Activated CD8-positive, alpha-beta memory T cell treated with anti-CD3 and anti-CD28 coated beads, Interleukin-2, amount 50 U/mL, for 24 hours (primary cell): ENCODE results near the gene UBXN4.
A peak's percentile ranks its signal among the peaks of the same experiment; 100 is the strongest.
"Not testable (repeated sequence)": the region's sequence is repeated elsewhere in the genome, so short reads cannot be mapped to it uniquely, and the experiment has no call there.

ENCODE experiments used
- DNase-seq: peaks from one replicate; pipeline ENCODE4 v3.0.0-alpha.2; 2020; ENCODE audit errors: extremely low read depth

UBXN4 gene

DNA sequence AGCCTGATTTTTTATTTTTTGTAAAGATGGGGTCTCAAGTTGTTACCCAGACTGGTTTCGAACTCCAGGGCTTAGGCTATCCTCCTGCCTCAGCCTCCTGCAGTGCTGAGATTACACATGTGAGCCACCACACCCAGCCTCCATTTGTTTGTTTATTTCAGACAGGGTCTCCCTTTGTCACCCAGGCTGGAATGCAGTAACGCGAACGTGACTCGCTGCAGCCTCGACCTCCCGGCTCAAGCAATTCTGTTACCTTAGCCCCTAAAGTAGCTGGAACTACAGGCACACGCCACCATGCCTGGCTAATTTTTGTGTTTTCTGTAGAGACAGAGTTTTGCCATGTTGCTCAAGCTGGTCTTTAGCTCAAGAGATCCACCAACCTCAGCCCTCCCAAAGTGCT, 27.2 kb downstream of the UBXN4 start:
- no peak for DNase-seq

DNA sequence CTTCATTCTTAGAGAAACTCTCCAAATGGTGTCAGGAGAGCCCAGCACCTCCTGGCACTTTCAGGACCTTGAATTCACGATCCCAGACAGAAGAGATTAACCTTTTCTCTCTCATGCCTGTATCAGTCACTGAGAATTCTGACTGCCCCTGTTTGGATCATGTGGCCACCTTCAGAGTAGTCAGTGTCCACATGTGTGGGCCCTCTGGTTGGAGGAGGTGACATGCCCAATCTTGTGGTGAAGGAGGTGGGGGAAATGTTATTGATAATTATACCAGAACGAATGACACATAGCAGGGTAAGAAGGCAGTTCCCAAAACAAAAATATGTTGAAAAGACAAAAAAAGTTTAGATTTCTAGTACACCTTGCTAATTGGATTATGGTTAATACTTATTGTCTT, 31.7 kb downstream of the UBXN4 start:
- no peak for DNase-seq

DNA sequence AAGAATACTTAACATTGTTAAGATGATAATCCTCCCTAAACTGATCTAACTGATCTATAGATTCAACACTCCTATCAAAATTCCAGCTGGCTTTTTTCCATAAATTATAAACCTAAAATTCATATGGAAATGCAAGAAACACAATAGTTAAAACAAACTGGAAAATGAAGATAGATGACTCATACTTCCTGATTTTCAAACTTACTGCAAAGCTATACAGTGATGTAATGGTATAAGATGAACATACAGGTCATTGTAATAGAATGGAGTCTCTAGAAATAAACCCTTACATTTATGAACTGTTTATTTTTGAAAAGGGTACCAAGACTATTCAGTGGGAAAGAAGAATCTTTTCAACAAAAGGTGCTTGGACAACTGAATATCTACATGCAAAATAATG, 32.3 kb downstream of the UBXN4 start:
- no peak for DNase-seq

DNA sequence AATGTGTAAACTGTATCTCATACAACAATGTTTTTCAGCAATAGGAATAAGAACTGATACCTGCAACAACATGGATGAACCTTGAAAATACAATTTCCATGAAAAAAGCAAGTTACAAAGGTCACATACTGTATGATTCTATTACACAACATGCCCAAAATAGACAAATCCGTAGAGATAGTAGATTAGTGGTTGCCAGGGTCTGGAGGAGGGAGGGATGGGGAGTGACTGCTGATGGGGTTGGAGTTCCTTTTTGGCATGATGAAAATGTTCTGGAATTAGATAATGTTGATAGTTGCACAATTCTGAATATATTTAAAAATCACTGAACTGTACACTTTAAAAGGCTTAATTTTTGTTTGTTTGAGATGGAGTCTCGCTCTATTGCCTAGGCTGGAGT, 33.8 kb downstream of the UBXN4 start:
- DNase-seq: no peak

DNA sequence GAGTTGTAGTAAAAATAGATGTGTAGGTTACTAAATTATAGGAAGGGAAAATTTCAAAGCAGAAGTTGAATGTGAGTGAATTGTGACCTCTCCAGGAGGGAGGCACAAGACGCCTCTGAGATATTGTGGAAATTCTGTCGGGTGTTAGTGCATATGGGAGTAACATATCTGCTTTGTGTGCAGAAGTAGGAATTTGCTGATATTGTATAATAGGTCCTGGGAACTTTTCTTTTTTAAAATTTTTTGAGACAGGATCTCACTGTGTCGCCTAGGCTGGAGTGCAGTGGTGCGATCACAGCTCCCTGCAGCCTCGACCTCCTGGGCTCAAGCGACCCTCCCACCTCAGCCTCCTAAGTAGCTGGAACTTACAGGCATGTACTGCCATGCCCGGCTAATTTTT, 34.7 kb downstream of the UBXN4 start:
- DNase-seq: no peak

DNA sequence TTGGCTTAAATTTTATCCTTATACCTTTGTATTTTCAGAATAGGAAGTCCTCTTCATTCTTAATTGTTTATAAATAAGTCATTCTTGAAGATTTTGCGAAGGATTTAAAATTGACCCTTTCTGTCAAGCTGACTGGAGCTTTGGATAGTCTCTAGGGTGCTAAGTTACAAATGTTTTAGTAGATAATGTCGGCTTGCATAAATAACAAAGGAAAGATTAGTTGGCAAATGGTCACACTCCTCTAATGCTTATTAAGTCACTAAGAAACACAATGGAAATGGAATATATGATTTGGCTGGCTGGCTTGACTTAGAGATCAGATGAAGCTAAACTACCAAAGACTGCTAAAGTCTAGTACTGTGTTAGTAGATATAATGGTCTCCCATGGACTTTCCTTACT, 40.6 kb downstream of the UBXN4 start:
- DNase-seq: no peak

DNA sequence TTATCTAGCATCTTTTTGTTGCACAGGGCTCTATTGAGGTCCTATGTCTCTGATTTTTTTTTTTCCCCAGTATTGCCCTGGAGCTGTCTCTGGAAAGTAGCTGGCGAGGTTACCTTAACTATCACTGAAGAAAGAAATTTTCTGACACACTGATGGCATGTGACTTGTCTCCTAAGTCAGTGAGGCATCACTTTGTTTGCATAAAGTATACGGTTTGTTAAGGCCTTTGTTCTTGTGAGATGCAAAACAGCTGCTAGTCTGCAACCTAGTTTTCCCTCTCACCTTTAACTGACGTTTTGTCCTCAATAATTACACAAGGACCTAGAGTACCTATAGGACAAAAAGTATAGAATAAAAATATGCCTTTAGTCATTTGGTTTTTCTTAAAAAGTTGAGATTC, 41.8 kb downstream of the UBXN4 start:
- DNase-seq: no peak

DNA sequence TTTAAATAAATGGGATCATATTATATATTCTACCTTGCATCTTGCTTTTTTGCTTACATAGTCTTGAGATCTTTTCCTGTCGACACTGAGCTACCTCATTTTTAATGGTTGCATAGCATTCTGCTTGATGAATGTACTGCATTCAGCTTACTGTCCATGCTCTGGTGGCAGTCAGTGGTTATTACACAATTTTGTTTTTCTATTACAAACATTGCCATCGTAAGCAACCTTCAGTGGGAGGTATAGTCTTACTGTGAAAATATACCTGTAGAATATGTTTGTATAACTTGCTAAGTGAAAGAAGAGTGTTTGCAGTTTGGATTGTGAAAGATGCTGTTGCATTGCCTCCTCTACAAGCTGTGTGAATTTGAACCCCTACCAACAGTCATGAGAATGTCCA, 43.4 kb downstream of the UBXN4 start:
- DNase-seq: no peak

DNA sequence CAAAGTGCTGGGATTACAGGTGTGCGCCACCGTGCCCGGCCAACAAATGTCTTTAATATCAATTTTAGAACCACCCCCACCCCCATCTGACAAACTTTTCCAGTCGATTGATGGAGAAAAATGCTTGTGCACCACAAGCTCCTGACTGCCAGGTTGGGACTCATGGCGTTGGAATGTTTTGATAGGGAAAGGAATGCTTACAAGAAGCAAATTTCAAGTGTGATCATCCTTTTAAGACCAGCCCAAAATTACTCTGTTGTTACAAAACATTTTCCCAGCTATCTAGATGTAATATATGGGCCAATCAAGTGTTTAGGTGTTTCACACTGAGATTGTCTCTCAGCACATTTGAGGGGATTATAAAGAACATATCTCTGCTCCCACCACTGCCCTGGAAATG, 45.2 kb downstream of the UBXN4 start:
- DNase-seq: no peak

DNA sequence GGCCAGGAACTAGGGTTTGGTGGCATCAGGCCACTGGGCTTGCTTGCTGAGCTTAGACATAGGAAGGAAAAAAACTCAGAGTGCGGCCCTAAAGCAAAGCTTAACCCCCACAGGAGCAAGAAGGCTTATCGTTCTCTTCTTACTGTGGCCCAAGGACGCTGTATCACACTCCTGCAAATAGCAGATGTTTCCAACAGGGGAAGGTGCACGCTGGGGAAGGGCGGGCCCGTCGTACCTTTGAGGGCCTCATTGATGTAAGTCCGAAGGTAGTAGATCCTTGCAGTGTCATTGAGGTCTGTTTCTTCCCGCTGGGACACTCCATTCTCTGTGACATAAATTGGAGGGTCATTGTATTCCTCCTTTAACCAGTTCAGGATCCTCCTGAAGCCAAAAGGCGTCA, 48.8 kb downstream of the UBXN4 start:
- no peak for DNase-seq

DNA sequence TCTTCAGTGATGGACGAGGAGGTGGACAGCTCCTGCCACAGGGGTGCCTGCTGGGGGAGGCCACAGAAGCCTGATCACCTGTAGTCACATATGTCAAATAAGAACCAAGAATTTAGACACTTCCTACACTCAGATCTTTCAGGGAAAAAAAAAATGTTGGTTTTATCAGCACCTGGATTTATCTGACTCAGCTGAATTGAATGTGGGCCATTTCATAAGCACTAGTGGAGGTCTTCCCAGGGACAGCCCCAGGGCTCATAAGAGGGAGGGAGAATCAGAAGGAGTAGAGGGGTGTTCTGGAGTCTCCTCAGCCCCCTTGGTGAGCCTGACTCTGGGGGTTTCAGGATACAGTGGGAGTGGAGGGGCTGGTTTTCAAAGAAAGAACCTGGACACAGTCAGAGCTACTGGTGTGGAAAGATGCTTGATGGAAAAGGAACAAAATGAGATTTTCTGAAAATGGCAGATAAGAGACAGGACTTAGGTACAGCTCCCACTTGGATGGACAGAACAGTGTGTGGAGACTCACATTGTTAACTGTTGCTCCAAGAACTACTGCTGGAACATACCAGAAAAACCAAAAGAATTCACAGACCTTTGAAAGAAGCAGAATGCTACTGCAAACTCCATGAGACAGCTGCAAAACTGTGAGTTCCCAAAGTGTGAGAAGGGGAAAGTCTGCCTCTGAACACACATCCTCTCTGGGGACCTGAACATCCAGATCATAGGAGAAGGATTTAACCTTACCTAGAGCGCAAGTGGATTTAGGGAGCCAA, 49.9 kb downstream of the UBXN4 start:
- no peak for DNase-seq

DNA sequence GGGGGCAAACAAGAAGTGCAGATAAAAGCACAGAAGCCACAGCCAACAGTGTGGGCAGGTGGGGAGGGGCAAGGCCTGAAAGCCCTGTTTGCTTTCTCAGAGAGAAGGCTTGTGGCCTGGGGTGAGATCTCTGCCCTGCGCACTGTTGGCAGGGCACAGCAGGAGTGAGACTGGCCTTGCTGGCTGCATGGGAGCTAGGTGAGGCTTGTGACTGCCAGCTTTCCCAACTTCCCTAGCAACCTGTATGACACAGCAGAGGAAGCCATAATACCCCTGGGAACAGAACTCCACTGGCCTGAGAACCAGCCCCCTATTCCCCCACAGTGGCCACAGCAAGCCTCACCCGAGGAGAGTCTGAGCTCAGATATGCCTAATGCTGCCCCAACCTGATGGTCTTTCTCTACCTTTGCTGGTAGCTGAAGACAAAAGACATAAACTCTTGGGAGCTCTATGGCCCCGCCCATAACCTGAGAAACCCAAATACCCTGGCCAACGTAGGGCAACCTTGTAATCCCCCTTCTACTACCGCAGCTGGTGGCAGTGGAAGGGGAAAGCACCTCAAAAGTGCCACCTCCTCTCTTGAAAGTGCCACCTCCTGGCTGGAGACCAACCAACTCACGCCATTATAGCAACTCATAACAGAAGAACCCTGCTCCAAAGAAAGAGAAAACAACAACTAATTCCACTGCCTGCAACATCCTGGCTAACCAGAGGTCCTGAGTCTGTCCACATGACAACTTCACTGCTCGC, 50.9 kb downstream of the UBXN4 start:
- DNase-seq: no peak

DNA sequence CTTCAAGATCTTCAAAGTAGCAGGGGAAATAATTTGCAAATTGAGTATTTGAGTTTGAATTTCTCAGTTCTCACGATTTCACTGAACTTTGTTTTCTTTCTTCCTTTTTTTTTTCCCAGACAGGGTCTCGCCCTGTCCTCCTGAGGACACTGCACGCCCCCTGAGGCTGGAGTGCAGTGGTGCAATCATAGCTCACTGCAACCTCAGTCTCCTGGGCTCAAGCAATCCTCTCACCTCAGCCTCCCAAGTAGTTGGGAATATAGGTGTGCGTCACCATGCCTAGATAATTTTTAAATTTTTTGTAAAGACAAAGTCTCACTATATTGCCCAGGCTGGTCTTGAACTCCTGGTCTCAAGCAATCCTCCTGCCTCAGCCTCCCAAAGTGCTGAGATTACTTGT, 54.0 kb downstream of the UBXN4 start:
- DNase-seq: not testable (repeated sequence)

DNA sequence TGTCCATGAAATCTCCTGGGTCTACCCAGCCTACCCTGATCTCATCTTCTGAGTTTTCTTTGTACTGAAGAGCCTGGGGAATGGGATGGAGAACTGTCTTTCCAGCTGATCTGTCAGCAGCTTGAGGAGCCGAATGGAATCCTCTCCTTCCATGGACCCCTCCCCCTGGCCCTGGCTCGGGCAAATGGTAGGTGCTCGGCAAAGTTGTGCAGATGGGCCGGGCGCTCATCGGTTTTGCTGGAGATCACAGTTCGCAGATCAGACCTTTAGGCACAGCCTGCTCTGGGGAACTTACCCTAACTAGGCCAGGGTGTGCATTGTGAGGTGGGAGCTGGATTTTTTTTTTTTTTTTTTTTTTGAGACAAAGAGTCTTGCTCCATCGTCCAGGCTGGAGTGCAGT, 55.0 kb downstream of the UBXN4 start:
- DNase-seq: no peak

DNA sequence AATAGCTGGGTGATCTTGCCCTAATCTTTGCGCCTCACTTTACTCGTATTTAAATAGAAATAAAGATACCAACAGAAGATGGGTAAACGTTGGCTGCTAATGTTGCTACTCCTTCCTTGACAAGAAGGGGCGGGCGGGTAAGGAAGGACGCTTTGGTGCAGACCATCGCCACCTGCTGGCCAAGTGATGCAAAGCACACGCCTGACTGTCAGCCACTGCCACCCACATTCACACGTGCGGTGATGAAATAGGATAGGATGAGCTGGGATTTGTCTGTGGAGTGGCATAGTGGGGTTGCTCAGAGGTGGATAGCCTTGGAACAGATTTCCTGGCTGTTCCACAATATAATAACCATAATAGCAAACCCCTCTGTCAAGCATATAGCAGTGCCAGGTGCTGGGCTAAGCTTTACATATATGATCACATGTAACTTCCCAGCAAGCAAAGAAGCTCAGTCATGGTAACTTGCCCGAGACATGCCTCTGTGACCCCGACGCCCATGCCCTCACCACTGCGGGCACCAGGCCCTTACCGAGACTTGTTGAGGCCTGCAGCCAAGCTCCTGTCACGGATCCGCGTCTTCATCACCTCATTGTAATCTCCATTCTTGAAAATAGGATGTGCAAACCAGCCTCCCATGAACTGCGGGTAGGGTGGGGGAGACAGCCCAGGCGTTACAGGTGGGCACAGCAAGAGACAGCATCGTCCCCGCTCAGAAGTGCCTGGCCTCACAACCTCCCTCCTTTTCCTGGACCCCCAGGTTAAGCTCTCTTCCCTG, 56.0 kb downstream of the UBXN4 start:
- peak; percentile 49 for DNase-seq

DNA sequence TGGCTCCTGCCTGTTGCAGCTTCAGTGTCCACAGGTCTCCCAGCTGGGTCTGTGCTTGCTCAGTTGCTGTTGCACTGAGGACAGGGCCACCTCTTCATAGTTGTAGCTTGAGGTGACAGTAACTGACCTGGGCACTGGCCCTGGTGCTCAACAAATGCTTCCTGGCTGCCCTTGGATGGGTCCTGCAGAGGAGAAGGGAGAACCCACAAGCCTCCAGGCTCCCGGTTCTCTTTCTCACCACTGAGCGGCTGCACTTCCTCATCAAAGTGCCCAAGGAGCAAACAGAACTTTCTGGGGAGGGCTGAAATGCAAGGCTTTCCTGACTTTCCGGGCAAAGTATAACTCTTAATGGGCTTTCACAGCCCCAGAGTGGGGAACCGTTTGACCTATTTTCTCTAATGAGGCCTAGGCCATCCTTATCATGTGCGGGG, 56.6 kb downstream of the UBXN4 start:
- DNase-seq: no peak

DNA sequence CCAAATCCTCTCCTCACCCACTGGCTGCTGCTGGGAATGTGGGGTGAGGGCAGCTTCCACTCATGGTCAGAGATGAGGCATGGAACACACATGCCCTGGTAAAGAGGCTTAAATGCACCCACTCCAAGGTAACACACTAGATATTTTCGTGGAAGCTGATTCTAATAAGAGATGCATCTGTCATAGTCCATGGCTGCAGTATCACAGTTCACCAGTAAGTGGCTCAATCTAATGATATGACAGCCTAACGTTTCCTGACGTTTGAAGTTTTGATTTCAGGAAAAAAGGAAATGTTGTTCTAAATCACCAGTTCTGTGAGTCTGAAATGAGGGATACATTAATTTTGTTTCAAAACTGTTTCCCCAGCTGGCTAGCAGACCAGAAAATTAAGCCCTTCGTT, 57.1 kb downstream of the UBXN4 start:
- DNase-seq: no peak

DNA sequence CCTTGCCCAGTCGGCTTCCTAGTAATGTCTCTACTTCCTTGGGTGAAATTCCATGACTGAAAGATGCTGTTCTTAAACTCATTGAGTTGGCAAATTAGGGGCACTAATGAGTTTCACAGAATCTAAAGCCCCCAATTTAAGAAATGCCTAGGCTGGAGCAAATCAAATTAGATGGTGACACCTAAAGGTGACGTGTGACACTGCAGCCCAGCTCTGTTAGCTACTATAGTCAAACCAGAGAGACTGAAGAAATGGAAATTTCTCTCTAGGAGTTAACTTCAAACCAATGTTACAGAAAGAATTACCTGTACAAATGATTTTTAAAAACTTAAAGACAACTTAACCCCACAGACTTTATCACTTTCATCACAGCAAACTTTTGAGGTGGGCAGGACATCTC, 58.1 kb downstream of the UBXN4 start:
- no peak for DNase-seq

DNA sequence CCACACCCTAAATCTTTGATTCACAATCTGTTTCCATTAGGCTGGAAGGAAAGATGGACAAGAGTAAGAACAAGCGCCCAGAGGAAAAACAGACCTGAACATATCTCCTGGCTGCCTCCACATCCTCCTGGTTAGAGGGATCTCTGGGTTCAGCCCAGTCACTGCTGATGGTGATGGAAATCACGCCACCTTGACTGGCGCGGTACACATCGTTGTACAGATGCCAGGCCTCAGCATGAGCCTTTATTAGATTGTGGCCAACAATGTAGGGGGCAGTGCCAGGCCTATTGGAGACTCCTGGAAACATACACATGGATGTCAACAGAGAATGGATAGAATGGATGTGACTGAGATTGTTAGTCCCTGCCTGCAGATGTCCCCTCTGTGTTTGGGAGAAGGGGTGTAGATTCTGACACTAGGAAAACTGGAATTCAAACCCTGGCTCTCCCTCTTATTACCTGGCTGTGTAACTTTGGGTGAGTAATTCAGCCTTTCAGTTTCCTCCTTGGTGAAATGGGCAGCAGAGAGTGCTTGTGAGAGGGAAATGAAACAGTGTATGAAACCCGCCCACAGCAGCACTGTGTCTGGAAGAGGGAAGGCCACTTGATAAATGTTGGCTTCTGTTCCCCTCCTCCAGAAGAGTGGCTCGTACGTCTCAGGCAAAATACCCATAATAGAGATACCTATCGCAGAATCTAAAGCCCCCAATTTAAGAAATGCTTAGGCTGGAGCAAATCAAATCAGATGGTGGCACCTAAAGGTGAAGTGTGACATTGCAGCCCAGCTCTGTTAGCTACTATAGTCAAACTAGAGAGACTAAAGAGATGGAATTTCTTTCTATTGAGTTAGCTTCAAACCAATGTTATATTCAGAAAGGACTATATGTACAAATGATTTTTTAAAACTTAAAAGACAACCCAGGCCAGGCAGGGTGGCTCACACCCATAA, 59.1 kb downstream of the UBXN4 start:
- DNase-seq: no peak

DNA sequence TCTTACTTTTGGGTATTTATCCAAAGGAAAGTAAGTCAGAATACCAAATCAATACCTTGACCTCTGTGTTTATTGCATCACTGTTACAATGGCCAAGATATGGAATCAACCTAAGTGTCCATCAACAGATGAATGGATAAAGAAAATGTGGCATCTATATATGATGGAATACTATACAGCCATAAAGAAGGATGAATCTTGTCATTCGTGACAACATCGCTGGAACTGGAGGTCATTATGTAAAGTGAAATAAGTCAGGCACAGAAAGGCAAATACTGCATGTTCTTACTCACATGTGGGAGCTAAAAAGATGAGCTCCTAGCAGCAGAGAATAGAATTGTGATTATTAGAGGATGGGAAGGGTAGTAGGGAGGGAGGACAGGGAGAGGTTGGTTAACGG, 60.7 kb downstream of the UBXN4 start:
- DNase-seq: no peak

DNA sequence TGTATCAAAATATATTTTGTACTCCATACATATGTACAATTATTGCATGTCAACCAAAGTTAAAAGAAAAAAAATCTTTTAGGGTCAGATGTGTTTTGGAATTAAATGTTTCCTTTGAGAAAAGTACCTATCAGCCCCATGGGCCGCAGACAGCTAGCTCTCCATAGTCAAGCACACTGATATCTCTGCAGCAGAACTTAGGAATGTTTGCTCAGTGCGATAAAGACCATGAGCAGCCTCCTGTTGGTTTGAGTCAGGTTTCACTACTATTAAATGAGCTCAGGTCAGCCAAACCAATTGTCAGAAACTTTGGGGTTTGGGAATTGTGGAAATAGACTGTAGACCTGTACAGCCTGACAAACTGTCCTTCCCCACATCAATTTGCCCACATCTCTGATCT, 61.6 kb downstream of the UBXN4 start:
- no peak for DNase-seq

DNA sequence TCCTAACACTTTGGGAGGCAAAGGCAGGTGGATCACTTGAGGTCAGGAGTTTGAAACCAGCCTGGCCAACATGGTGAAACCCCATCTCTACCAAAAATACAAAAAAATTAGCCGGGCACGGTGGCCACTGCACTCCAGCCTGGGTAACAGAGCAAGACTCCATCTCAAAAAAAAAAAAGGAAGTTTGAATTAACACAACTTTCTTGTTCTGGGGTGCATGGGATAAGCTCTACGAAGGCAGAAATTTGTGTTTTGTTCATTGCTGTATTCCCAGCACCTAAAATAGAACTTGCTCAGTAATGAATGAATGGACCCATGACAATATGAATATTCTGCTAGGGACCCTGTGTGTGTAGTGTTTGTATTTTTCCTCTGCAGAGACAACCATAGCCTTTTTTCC, 66.2 kb downstream of the UBXN4 start:
- not testable (repeated sequence) for DNase-seq
